Cortex of kidney (tissue), 1 donor: ENCODE results near the gene TNIK.
"Not testable (repeated sequence)": the region's sequence is repeated elsewhere in the genome, so short reads cannot be mapped to it uniquely, and the experiment has no call there.

ENCODE experiments used
- DNase-seq: peaks from one replicate; lab custom pipeline; 2025; lab: John Stamatoyannopoulos, UW

Gene TNIK

DNA sequence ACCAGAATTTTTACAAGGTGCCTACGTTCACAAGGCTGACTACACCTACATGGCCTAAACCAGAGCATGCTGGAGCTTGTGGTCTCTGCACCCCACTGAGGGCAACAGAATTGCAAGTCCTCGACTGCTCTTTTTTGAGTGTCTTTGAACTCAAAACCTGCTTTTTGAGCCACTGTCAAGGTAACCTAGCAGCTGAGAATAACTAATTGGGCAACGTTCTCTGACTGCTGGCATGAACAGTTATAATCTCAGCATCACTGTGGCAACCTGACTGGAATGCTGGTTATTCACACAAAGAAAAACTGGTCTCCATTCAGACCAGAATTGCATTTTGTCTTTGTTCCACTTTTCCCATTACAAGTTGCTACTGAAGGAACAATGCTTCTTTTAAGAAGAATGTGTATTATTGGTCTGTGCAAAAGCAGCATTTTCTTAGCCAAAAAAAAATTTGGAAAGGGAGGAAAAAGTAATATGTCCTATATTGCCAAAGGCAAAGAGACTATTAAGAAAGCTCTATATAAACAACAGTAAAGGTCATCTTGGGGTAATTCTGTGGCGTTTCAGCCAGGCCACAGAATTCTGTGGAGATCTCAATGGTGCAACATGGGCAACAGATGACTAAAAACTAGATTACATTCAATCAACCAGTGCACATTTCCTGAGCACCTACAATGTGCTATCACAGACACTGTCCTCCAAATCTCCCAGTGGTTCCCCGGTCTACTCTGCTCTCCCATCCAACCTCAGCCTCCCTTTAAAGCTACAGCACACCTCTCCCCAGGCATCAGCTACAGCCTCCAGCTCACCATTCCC is 76.8 kb downstream of the TNIK start:
- DNase-seq = no peak

DNA sequence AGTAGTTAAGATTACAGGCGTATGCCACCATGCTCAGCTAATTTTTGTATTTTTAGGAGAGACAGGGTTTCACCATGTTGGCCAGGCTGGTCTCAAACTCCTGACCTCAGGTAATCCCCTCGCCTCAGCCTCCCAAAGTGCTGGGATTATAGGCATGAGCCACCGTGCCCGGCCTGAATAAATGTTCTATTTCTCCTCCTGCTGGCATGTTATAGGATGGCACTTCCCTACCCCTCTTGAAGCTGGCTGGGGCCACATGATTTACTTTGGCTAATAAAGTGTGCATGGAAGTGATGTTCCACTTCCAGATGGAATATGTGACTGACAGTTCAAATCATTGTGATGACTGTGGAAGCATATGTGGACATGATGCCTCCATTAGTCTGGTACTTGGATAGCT is 77.9 kb downstream of the TNIK start:
- DNase-seq = not testable (repeated sequence)

DNA sequence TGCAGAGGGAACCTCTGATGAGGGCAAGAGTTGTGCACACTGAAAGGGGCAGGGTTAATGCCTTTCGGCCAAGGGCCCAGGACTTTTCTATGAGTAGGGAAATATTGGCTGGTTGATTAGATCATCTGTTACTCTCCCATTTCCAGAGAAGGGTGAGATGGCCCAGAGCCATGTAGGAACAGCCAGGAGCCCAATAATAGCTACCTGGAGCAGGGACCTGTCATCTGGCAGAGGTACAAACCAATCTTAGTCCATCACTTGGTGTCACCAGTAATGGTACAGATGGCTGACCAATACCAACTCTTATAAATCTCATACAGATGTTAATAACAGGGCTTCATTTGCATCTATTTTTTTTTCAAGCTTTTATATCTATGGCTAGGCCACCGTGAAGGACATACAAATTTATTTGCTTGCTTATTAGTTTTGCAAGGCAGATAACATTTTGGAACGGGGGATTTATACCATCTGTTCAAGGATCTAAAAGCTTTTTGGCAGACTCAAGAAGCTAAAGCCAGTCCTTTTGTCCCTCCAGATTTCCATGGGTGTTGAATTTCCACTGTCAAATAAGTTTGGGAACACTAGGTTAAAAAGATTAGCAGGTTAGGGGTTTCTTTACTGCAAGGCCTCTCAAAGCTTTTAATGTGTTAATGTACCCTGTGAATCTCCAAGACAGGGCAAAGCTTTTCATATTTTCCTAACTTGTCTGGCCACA is 79.3 kb downstream of the TNIK start:
- DNase-seq = no peak

DNA sequence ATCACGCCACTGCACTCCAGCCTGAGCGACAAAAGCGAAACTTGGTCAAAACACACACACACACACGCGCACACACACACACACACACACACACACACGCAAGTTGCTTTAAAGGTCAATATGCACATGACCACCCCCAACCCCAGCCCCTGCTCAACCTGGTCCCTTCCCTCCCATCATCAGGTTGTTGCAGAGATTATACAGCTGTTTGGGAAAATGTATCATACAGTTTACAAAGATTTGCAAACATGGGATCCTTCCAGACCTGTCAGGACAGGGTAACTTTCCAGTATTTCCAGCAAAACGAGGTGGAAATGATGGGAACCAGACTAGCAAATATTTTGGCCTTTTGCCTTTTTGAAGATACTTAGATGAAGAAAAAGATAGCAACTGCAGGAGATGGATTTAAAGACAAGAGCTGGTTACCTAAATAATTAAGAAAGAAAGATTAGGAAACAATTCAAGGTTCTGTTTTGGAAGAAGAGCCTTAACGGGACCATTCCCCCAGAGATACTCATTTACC is 80.2 kb downstream of the TNIK start:
- no peak for DNase-seq

DNA sequence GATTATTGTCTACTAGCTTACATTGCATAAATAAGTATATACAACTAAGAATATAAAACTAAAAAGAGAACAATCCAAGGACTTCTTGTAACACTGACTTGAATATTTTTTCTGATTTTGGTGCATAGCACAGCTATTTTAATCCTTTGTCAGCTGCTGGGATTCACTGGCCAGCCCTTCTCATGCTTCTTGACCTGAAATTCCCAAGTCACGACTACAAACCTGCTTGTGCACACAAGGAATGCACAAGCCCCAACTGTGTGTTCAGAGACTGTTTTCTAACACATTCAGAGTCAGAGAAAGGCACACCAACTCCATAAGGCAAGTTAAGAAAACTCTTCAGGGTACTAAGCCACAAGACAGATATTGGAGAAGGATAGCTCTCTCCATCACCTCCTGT is 80.9 kb downstream of the TNIK start:
- DNase-seq = no peak

DNA sequence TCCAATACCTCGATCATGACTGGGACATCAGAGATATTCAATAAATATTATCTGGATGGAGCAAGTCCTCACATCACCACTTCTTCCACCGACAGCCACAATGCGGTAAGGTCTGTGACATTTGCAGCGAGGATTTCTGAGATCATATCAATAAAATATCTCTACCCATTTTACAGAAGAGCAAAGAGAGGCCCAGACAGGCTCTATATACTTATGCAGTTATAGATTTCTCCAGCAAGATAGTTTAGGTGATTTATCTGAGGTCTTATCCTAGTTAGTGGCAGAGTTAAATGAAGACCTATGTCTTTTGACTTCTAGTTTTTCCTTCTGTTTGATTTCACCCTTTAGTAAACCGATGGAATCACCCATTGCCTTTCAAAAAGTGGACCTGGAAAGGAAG is 81.6 kb downstream of the TNIK start:
- no peak for DNase-seq

DNA sequence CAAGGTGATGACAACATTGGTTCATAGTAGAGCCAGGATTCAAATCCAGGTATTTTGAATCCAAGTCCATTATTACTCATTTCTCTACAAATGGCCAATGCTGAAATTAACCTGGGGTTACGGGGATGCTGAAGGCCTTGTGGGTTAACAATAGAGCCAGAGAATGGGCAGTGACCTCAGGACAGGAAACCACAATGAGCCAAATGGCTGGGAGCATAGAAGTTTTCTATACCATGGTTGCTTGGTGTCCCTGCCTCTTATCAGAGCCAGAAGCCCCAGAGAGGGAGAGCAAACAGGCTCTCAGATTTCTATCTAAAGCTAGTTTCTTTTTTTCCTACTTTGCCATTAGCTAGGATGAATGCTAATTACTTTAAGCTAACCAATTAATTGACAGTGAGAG is 82.3 kb downstream of the TNIK start:
- DNase-seq = no peak

DNA sequence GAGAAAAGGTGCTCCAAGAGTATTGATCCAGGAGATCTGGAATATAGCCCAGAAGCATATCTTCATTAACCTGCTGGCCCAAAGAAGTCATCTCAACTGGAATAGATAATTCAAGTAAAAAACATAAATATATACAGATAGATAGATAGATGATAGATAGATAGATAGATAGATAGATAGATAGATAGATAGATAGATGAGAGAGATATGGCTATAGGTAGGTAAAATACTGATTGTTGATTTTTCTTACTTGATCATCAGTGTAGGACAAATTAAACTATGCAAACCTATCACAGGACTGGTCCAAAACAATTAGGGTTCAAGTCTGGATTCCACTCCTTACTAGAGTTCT is 83.6 kb downstream of the TNIK start:
- no peak for DNase-seq

DNA sequence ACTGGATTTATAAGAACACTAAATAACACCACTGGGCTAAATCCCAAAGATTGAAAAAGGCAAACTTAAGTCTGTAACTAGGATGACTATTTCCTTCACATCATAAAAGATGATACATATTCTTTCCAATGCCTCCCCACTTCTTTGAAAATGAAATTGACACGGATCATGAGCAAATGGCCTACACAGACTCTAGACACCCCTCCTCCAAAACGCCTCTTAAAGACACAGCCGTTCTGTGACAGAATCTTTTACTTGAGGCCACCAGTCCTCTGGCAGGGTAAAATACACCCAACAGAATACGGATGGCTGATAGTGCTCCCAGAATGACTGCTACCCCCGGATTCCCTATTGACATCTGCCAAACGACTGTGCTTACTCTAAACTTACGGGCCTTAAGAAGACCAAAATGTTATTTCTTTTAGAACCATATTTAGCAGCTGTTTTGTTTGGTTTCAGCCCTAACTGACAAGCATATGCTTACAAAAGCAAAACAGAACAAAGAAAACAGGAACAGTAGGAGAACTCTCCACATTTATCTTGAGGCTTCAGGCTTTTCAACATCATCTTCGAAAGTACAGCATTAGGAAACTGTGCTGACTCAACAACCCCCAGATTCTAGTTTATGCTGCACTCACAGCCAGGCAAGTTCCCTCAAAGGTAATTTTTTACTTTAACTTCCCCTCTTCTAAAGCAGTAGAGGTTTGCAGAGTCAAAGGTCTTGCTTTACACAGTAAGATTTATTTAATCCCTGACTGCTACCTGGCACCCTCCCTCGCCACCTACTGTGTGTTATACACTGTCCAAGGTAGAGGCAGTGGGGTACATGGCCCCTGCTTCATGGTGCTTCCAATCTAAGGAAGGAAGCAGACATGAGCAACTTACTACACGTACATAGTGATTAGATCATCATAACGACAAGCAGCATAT is 84.3 kb downstream of the TNIK start:
- DNase-seq = no peak

DNA sequence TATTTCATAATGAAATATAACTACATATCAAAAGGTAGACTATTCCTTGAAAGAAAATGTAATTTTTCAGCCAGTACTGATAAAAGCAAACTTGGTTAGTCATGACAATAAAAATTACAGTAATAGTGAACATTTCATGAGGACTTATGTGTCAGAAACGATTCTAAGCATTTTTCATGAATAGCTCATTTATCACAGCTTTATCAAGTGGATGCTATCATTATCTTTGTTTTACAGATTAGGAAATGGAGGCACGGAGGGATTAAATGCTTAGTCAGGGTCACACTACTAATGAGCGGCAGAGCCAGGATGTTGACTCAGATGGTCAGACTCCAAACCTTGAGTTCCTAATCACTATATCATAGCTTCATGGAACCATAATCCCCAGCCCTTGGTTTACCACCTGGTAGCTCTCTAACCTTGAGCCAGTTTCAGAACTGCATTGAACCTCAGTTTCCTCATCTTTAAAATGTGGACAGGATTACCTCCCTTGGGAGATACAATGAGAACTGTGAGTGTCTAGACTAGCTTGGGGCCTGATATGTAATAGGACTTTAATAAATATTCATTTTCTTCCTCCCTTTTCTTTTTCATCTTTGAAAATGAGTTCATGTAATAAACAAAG is 85.4 kb downstream of the TNIK start:
- no peak for DNase-seq

DNA sequence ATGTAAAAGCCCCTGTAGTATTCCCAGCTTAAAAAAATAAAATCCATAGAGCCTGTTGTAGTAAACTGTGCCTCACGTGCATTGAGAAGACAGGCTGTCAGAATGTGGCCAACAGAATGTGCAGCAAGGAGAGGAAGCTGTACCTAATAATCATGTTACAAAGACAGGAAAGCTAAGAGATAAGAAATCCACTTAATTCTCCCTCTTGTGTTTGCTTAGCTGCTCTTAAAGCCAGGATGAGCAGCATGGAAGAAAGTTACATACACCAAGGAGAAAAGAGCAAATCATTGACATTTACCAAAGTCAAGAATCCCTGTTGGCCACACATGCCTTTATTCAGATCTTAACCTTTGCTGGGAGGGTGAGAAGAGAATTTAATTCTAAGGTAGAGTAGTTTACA is 85.9 kb downstream of the TNIK start:
- DNase-seq = no peak

DNA sequence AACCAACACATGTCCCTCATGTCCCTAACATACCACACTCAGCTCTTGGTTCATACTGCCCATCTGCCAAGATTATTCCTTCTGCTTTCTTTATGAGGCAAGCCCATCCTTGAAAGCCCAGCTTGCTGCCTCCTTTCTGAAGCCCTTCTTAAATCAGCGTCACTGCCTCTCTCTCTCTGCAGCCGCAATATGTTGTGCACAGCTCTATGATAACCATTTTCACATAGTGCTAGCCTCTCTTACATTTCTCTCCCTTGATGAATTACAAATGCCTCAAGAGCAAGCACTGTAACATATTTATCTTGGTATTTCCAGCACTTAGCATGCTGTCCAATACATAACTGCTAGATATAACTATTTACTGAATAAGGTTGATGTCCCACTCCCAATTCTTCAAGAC is 86.5 kb downstream of the TNIK start:
- DNase-seq = no peak

DNA sequence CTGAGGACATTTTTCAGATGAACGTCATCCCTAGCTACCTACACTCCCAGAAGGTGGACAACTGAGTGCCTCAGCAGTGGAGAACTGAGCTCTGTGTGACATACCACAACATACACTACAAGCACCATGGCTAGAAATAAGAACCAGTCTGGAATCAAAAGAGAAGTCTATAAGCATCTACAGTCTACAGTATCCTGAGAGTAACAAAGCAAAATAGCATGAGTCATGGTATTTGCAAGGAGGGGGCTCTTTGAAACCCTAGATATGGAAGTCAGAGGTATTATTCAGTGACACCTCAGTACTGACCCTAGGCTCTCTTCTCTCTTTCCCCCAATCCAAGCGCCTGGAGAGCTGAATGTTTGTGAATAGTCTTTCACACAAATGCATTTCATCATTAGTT is 87.5 kb downstream of the TNIK start:
- DNase-seq = no peak

DNA sequence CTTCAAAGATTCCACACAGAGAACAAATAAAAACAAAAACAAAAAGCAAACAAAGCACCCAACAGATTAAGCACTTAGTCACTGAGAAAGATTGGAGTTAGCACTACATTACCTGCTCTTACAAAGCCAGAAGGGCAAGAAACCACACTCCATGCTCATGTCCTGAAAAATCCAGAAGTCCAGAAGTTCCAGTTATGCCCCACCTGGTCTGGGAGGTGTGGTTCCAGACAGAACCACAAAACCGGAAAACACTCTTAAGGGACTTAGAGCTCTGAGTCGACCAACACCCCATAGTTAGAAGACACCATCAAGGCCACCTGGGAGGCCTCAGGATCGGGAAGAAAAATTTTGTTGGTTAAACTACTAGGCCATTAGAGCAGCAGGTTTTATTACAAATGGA is 88.9 kb downstream of the TNIK start:
- DNase-seq = no peak

DNA sequence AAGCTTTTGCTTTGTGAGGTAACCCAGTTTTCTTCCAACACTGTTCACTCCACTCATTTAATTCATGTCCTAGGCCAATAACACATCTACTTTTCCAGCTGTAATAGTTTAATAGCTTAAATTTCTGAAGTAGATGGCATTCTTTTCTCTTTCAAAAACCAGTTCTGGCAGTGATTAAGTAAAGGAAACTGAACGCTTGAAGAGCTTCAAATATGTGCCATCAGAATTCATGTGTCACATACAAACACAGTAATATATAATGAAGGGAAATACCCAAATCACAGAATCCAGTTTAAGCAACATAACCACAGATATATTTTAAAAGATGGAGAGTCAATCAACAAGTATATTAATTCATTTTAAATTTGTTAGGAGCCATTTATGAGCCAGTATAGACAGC is 91.0 kb downstream of the TNIK start:
- DNase-seq = no peak

DNA sequence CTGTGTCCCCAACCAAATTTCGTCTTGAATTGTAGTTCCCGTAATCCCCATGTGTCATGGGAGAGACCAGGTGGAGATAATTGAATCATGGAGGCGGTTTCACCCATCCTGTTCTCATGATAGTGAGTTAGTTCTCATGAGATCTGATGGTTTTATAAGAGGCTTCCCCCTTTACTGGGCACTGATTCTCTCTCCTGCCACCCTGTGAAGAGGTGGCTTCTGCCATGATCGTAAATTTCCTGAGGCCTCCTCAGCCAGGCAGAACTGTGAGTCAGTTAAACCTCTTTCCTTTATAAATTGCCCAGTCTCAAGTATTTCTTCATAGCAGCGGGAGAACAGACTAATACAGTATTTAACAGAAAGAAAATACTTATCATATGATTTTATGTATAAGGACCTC is 93.5 kb downstream of the TNIK start:
- not testable (repeated sequence) for DNase-seq

DNA sequence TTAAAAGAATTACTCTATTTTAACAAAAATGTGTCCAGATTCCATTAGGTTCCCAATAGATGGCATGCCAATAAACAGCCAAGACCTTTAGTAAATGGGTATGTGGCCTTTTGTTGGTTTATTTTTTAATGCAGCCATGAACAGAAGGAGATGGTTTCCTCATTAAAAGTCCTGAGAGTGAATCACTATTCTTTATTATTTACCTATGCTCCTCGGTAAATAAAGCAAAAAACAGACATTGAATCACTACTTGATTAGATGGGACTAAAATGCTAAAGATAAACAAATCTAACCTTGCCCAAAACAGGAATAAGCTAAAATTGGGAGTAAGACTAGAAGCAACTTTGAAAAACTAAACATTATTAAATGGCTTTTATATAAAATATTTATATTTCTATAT is 94.2 kb downstream of the TNIK start:
- no peak for DNase-seq

DNA sequence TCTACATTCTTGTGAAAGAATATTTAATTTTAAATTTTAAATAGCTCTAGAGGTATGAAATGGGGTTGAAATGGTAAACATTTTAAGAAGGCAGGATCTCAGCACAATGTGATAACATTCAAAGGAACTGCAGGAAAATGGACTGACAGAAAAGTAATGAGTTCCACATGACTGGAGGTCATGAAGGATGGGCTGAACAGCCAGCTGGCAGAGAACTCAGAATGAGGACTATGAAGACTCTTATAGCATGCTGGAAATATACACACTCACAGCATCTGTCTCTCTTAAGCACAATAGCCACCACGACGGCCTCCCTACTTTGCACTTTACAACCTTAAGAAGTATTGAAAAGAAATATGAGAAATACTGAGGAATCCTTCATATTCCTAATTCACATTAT is 94.7 kb downstream of the TNIK start:
- no peak for DNase-seq

DNA sequence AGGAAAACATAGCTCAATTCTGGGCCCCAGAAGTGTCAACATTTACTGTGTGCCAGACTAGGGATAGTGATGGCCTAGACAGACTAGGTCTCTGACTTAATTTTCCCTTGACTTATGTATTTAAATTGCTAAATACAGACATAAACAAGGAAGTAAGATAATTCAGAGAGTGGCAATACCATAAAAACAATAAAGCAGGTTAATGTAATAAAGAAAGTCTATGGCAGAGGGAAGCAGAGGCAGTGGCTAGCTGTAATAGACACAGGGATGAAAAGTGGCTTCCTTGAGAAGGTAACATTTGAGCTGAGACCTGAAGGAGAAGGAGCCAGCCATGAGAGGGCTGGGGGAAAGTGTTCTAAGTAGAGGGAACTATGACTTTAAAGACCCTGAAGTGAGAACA is 95.7 kb downstream of the TNIK start:
- DNase-seq = no peak

DNA sequence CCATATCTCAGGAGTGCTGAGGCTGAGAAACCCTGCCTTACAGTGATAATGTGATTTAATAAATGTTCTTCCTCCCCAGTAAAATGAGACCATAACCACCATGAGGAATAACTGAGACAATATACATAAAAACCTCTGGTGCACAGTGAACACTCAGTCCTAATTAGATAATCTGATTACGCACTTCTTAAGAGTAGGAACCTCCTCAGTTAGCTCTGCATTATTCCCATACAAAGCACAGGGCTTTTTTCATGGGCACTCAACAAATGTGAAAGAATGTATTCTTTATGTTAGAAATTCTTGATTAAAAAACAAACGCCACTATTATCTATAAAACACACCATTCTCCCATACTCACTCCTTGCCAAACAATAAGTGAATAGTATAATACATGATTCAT is 97.0 kb downstream of the TNIK start:
- DNase-seq = no peak

DNA sequence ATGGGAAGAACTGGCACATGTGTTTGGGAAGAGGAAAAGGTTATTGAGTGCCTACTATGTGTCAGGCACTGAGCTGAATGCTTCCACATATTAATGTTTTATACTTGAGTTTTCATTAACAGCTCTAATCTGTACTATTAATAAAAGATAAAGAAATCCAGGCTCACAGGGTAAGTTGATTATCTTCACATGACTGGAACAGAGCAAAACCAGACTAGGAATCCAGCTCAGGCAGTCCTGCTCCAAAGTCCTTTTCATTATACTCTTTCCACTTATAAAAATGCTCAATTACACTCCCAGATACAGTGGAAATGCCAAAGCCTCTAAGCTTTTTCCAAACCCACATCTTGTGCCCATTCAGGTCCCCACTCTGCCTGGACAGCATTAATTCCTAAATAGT is 97.6 kb downstream of the TNIK start:
- no peak for DNase-seq

DNA sequence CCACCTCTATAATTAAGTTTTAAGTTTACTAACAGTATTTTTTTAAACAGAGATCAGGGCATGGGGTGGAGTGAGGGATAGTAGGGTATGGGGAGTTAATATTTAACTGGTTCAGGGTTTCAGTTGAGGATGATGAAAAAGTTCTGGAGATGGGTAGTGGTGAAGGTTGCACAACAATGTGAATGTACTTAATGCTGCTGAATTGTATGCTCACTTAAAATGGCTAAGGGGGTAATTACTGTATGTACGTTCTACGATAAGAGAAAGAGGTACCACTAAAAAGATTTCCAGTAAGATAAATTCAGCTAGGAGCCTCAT is 101.4 kb downstream of the TNIK start:
- DNase-seq = no peak
